ENCODE data around the gene HAUS6. TPM values are rescaled to one million over a fixed set of nuclear protein-coding genes. Genes with fewer than 3 reads are reported as not detected.
"Not testable (repeated sequence)": the region's sequence is repeated elsewhere in the genome, so short reads cannot be mapped to it uniquely, and the experiment has no call there.

HAUS6 gene
- total and polyA plus RNA-seq, 7 donors: 1.2 to 12.5 (median 6.9) TPM

- intact Hi-C loops (cut with DNase I): loop anchor here (1.0 to 5.0 kb wide), 2 partner anchors 587 to 774 kb away; no protein-coding TSS in a partner anchor
- WGBS, 2 donors: 39 to 42% methylated on average over 8 of the region's 8 CpGs
- no peak for DNase-seq
These were observed 73.8 kb downstream of the HAUS6 start for GRCh38 chr9:19028835-19029451.

DNA sequence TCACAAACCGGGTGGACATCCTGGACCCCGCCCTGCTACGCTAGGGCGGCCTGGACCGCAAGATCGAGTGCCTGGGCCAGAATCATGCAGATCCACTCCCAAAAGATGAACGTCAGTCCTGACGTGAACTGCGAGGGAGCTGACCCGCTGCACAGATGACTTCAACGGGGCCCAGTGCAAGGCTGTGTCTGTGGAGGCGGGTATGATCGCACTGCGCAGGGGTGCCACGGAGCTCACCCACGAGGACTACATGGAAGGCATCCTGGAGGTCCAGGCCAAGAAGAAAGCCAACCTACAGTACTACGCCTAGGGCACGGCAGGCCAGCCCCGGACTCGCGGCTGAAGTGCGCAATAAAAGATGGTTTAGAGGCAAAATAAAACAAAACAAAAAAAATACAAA, 74.9 kb downstream of the HAUS6 start:
- intact Hi-C loops (cut with DNase I): loop anchor here (5.0 kb wide), 1 partner anchor 586 kb away; no protein-coding TSS in a partner anchor
- Histone ChIP-seq H3K36me3 (no peaks in the 10 kb centered on the region), H3K27me3 (peaks cover 0 to 4% (median 0%) of the 10 kb centered on the region in 3 donors), H3K27ac (no peak overlapping the region), H3K9me3 (no peaks in the 10 kb centered on the region), H3K4me1 (no peaks in the 10 kb centered on the region), H3K4me3 (no peak overlapping the region)
- TF ChIP-seq POLR2AphosphoS5 (IDR thresholded peaks at IDR 0.05): no peak
- no peak for DNase-seq
- 89 to 93% methylated on average over 22 of the region's 22 CpGs for WGBS, 2 donors

More at GRCh38 chr9:19028835-19029451, 73.8 kb downstream of the HAUS6 start:
- no peaks in the 10 kb centered on the region for H3K9me3 ChIP-seq
- H3K27me3 ChIP-seq: peaks cover 0 to 4% (median 0%) of the 10 kb centered on the region in 3 donors
- TF ChIP-seq CTCF (IDR thresholded peaks at IDR 0.05): peak; percentile 34 to 80 (median 62)
- TF ChIP-seq POLR2A (IDR thresholded peaks at IDR 0.05): no peak
- TF ChIP-seq POLR2AphosphoS5 (IDR thresholded peaks at IDR 0.05): peak in 1 of 4 donors; percentile 36
- no peaks in the 10 kb centered on the region for H3K4me1 ChIP-seq
- no peaks in the 10 kb centered on the region for H3K36me3 ChIP-seq
- H3K27ac ChIP-seq: no peak overlapping the region
- H3K4me3 ChIP-seq: no peak overlapping the region

GRCh38 chr9:19026375-19026774, 76.3 kb downstream of the HAUS6 start:
- no peaks in the 10 kb centered on the region for H3K9me3 ChIP-seq
- no peak overlapping the region for H3K27ac ChIP-seq
- 84 to 90% methylated on average over 6 of the region's 6 CpGs for WGBS, 2 donors
- no peak overlapping the region for H3K4me3 ChIP-seq
- no peak for TF ChIP-seq CTCF (IDR thresholded peaks at IDR 0.05)
- no peak for TF ChIP-seq POLR2A (IDR thresholded peaks at IDR 0.05)
- no peak for TF ChIP-seq POLR2AphosphoS5 (IDR thresholded peaks at IDR 0.05)
- no peak for TF ChIP-seq EP300 (IDR thresholded peaks at IDR 0.05)
- peaks cover 0 to 4% (median 0%) of the 10 kb centered on the region in 3 donors for H3K27me3 ChIP-seq
- intact Hi-C loops (cut with DNase I): loop anchor here (5.0 kb wide), 1 partner anchor 584 kb away; no protein-coding TSS in a partner anchor
- no peak for DNase-seq
- no peaks in the 10 kb centered on the region for H3K36me3 ChIP-seq
- H3K4me1 ChIP-seq: no peaks in the 10 kb centered on the region

DNA sequence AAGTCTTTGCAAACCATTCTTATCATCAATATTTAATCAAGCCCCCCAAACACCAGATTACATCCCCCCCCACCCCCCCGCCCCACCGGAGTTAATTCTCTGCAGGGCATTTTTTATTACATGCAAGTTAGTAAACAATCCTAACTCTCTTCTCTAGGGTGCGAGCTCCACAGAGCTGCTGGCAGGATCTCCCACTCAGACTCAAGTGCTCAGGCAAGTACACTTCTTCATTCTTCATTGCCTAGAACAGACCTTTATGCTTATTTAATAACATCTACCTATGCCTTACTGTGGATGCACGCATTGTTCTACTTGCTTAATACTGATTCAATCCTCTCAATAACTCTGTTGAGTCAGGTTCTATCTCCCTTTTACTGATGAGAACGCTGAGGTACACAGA, 79.6 kb downstream of the HAUS6 start:
- Histone ChIP-seq H3K36me3 (no peaks in the 10 kb centered on the region), H3K27ac (no peak overlapping the region), H3K9me3 (no peaks in the 10 kb centered on the region), H3K4me3 (no peak overlapping the region), H3K4me1 (no peaks in the 10 kb centered on the region), H3K27me3 (no peaks in the 10 kb centered on the region)
- 51 to 75% methylated on average over 5 of the region's 5 CpGs for WGBS, 2 donors
- no peak for DNase-seq
- TF ChIP-seq POLR2AphosphoS5 (IDR thresholded peaks at IDR 0.05) (no peak), POLR2A (IDR thresholded peaks at IDR 0.05) (no peak), EP300 (IDR thresholded peaks at IDR 0.05) (no peak), CTCF (IDR thresholded peaks at IDR 0.05) (no peak)
- intact Hi-C loops (cut with DNase I): no loop called here

DNA sequence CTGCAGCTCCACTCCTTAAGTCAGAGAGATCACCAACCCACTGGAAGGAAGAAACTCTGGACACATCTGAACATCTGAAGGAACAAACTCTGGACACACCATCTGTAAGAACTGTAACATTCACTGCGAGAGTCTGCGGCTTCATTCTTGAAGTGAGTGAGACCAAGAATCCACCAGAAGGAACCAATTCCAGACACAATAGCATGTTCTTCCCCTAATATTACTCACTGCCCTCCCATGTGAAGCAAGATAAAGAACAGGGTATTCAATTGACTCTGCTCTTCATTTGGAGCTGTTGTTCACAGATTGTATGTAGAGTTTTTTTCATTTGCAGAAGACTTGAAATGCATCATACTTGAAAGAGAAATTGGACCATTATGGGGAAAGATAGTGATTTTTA, 80.5 kb downstream of the HAUS6 start:
- H3K4me3 ChIP-seq: no peak overlapping the region
- no peaks in the 10 kb centered on the region for H3K4me1 ChIP-seq
- 87 to 94% methylated on average over 2 of the region's 2 CpGs for WGBS, 2 donors
- no peak overlapping the region for H3K27ac ChIP-seq
- no peaks in the 10 kb centered on the region for H3K9me3 ChIP-seq
- H3K27me3 ChIP-seq: no peaks in the 10 kb centered on the region
- TF ChIP-seq POLR2A (IDR thresholded peaks at IDR 0.05) (no peak), POLR2AphosphoS5 (IDR thresholded peaks at IDR 0.05) (no peak), CTCF (IDR thresholded peaks at IDR 0.05) (no peak), EP300 (IDR thresholded peaks at IDR 0.05) (no peak)
- no peak for DNase-seq
- H3K36me3 ChIP-seq: no peaks in the 10 kb centered on the region
- intact Hi-C loops (cut with DNase I): no loop called here

GRCh38 chr9:19021649-19022048, 81.1 kb downstream of the HAUS6 start:
- 94 to 96% methylated on average over 2 of the region's 2 CpGs for WGBS, 2 donors
- H3K4me1 ChIP-seq; intact Hi-C loops (cut with DNase I); H3K36me3 ChIP-seq; DNase-seq; H3K27ac ChIP-seq; H3K4me3 ChIP-seq; H3K27me3 ChIP-seq; H3K9me3 ChIP-seq: not testable (repeated sequence)
